ENCODE measurements around the gene PALM3. TPM values are rescaled to one million over a fixed set of nuclear protein-coding genes. Genes with fewer than 3 reads are reported as not detected.
A peak's percentile ranks its signal among the peaks of the same experiment; 100 is the strongest.

PALM3 gene
- total and polyA plus RNA-seq, 12 donors = 0.18 to 1.9 (median 0.63) TPM; not detected in 5

GRCh38 chr19:14096272-14096992 lies 34.6 kb upstream of the PALM3 start:
- DNase-seq = peak in 1 of 7 donors; percentile 31
- H3K9me3 ChIP-seq (replicated peaks in 1 of 3) = peaks cover 0 to 5% (median 0%) of the 10 kb centered on the region in 3 donors
- H3K36me3 ChIP-seq (replicated peaks in 1 of 2) = peaks cover 0 to 55% of the 10 kb centered on the region in 2 donors
- intact Hi-C loops (cut with DNase I) = no loop called here
- peaks cover 0 to 14% of the 10 kb centered on the region in 2 donors for H3K4me1 ChIP-seq (replicated peaks in 1 of 2)
- H3K4me3 ChIP-seq = no peak overlapping the region
- H3K27ac ChIP-seq = no peak overlapping the region
- no peaks in the 10 kb centered on the region for H3K27me3 ChIP-seq
- TF ChIP-seq POLR2A (IDR thresholded peaks at IDR 0.05) = no peak
- no peak for TF ChIP-seq CTCF (IDR thresholded peaks at IDR 0.05)
- 92 to 97% (median 94%) methylated on average over 6 to 11 of the region's 11 CpGs for WGBS, 4 donors

- 37 to 46% (median 43%) methylated on average over 7 of the region's 7 CpGs for WGBS, 4 donors
Observed at GRCh38 chr19:14094854-14095253, 33.0 kb upstream of the PALM3 start.

DNA sequence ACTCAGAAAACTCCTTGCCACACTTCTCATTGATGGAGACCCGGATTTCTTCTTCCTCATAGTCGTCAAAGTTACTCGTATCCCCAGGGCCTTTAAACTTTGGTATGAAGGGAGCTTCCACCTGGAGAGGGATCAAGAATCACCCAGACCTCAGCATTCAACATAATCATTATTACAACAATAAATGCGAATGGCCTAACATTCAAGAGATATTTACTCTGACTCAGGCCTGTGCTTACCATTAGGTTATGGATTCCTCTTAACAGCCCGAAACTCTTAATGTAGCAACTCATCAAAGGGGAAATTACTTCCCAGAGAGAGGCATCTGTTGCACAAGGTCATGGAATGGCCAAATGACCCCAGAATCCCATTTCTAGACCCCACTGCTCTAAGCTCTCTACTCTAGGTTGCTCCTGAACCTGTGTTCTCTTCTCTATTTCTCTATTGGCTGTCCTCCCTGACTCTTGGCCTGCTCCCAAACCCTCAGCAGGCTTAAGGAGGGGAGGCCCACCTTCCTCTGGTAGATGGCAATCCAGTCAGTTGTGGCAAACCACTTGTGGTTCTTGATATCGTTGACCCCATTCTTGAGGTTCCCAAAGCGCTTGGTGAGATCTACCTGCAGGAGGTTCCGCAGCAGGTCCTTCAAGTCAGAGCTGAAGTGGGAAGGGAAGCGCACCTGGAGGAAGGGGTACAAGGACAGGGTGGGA lies 31.4 kb upstream of the PALM3 start:
- no peaks in the 10 kb centered on the region for H3K27me3 ChIP-seq

More at GRCh38 chr19:14094854-14095253, 33.0 kb upstream of the PALM3 start:
- Histone ChIP-seq H3K36me3 (replicated peaks in 1 of 2) (peaks cover 0 to 39% of the 10 kb centered on the region in 2 donors), H3K4me1 (replicated peaks in 1 of 2) (peaks cover 0 to 16% of the 10 kb centered on the region in 2 donors), H3K27ac (peak overlapping the region in 3 of 5 donors; percentile 31 to 64 (median 63)), H3K27me3 (no peaks in the 10 kb centered on the region), H3K4me3 (no peak overlapping the region), H3K9me3 (replicated peaks in 1 of 3) (peaks cover 0 to 5% (median 0%) of the 10 kb centered on the region in 3 donors)
- TF ChIP-seq CTCF (IDR thresholded peaks at IDR 0.05) (no peak), POLR2A (IDR thresholded peaks at IDR 0.05) (no peak)
- intact Hi-C loops (cut with DNase I) = no loop called here
- DNase-seq = peak; percentile 54 to 87 (median 82)

More for the DNA sequence above, 31.4 kb upstream of the PALM3 start:
- no peak overlapping the region for H3K27ac ChIP-seq
- H3K9me3 ChIP-seq (replicated peaks in 1 of 3) = peaks cover 0 to 5% (median 0%) of the 10 kb centered on the region in 3 donors
- TF ChIP-seq POLR2A (IDR thresholded peaks at IDR 0.05) (no peak), CTCF (IDR thresholded peaks at IDR 0.05) (no peak)
- intact Hi-C loops (cut with DNase I) = no loop called here
- peaks cover 0 to 21% of the 10 kb centered on the region in 2 donors for H3K4me1 ChIP-seq (replicated peaks in 1 of 2)
- 93 to 96% (median 95%) methylated on average over 7 to 9 of the region's 9 CpGs for WGBS, 4 donors
- peaks cover 0 to 30% of the 10 kb centered on the region in 2 donors for H3K36me3 ChIP-seq (replicated peaks in 1 of 2)
- DNase-seq = no peak
- no peak overlapping the region for H3K4me3 ChIP-seq
